WTC11 (cell line): ENCODE measurements around the gene CDC23. TPM values are rescaled to one million over a fixed set of nuclear protein-coding genes. Genes with fewer than 3 reads are reported as not detected.

ENCODE experiments used
- ATAC-seq: fragments of 200-7000 bp; cut with Tn5 transposase; 2 replicates; pipeline ENCODE4 v1.10.0; 2021; ENCODE audit warnings: mild to moderate bottlenecking, moderate library complexity
- Bru-seq: library from RNA; stranded (reverse); fragments of 400-500 nt; gene quantifications from one replicate; lab custom pipeline; 2021; lab: Mats Ljungman, UMichigan
- CTCF ChIA-PET: fragments of 300-600 bp; sonication (Branson Sonifier 250); formaldehyde crosslinking; loops from one replicate; lab custom pipeline; 2021; ENCODE audit warnings: antibody characterized with exemption; lab: Charles Lee
- POLR2A ChIA-PET: fragments of 350-600 bp; sonication (Branson Sonifier 250); formaldehyde crosslinking; loops from one replicate; lab custom pipeline; 2021; ENCODE audit warnings: antibody characterized with exemption; lab: Charles Lee
- DNase-seq: peaks from one replicate; pipeline ENCODE4 v3.0.0; 2021; ENCODE audit warnings: low spot score
- H3K27ac Mint-ChIP-seq: 2 replicates; pipeline ENCODE4 v1.8.0; 2021; ENCODE audit warnings: mixed read lengths
- H3K27me3 Mint-ChIP-seq: 2 replicates; pipeline ENCODE4 v1.8.0; 2021; ENCODE audit warnings: low read depth, mild to moderate bottlenecking, moderate library complexity, mixed read lengths
- H3K36me3 Mint-ChIP-seq: 2 replicates; pipeline ENCODE4 v1.8.0; 2021; ENCODE audit warnings: mixed read lengths
- H3K4me1 Mint-ChIP-seq: 2 replicates; pipeline ENCODE4 v1.8.0; 2022; ENCODE audit warnings: mixed read lengths
- H3K4me3 Mint-ChIP-seq: 2 replicates; pipeline ENCODE4 v1.8.0; 2021; ENCODE audit warnings: mild to moderate bottlenecking, moderate library complexity, mixed read lengths
- H3K9me3 Mint-ChIP-seq: 2 replicates; pipeline ENCODE4 v1.8.0; 2021; ENCODE audit warnings: mixed read lengths
- CREM ChIP-seq: sonication (generic); formaldehyde crosslinking; IDR thresholded peaks from 2 replicates; pipeline ENCODE4 v1.8.1; 2022; ENCODE audit warnings: mild to moderate bottlenecking, missing genetic modification reagents, moderate library complexity
- ETV6 ChIP-seq: sonication (generic); formaldehyde crosslinking; IDR thresholded peaks from 2 replicates; pipeline ENCODE4 v1.8.1; 2022; ENCODE audit warnings: mild to moderate bottlenecking, missing genetic modification reagents
- FOXK1 ChIP-seq: sonication (generic); formaldehyde crosslinking; IDR thresholded peaks from 2 replicates; pipeline ENCODE4 v1.8.0; 2022; ENCODE audit warnings: mild to moderate bottlenecking, moderate library complexity, missing genetic modification reagents
- GABPB1 ChIP-seq: sonication (generic); formaldehyde crosslinking; IDR thresholded peaks from 2 replicates; pipeline ENCODE4 v1.8.1; 2023; ENCODE audit warnings: mild to moderate bottlenecking, missing genetic modification reagents
- NFYB ChIP-seq: sonication (generic); formaldehyde crosslinking; conservative IDR thresholded peaks from 2 replicates; pipeline ENCODE4 v1.8.0; 2022; ENCODE audit warnings: low read depth, missing genetic modification reagents
- SP1 ChIP-seq: sonication (generic); formaldehyde crosslinking; conservative IDR thresholded peaks from 2 replicates; pipeline ENCODE4 v1.8.1; 2022; ENCODE audit warnings: missing genetic modification reagents
- ZNF232 ChIP-seq: sonication (generic); formaldehyde crosslinking; IDR thresholded peaks from 2 replicates; pipeline ENCODE4 v1.8.0; 2022; ENCODE audit warnings: mild to moderate bottlenecking, missing genetic modification reagents
- ZNF671 ChIP-seq: fragments of 250-450 bp; sonication (Bioruptor Pico); IDR thresholded peaks from 2 replicates; pipeline ENCODE4 v1.8.0; 2021; ENCODE audit warnings: mild to moderate bottlenecking
- long read RNA-seq, 3 experiments: library from RNA in 1 of 3; library from capped mRNA in 1 of 3; library from polyadenylated mRNA in 1 of 3; unstranded in 2 of 3; stranded (forward) in 1 of 3; transcript quantifications; one replicate each; pipeline ENCODE4 v2.0.0, GENCODE V29; 2021
- total RNA-seq: library from RNA; stranded (reverse); gene quantifications from 3 replicates; pipeline ENCODE4 v1.2.3, GENCODE V29; 2021
- TF ChIP-seq, protein P1 (sequence below): sonication (generic); formaldehyde crosslinking; IDR thresholded peaks from 2 replicates; pipeline ENCODE4 v1.8.0; 2022; ENCODE audit warnings: mild to moderate bottlenecking, missing genetic modification reagents
- TF ChIP-seq, protein P2 (sequence below): sonication (generic); formaldehyde crosslinking; IDR thresholded peaks from 2 replicates; pipeline ENCODE4 v1.8.1; 2022; ENCODE audit warnings: low read depth, mild to moderate bottlenecking, moderate library complexity, missing genetic modification reagents, borderline replicate concordance
- TF ChIP-seq, protein P3 (sequence below): sonication (generic); formaldehyde crosslinking; IDR thresholded peaks from 2 replicates; pipeline ENCODE4 v1.8.0; 2022; ENCODE audit warnings: missing genetic modification reagents
- TF ChIP-seq, protein P4 (sequence below): sonication (generic); formaldehyde crosslinking; IDR thresholded peaks from 2 replicates; pipeline ENCODE4 v1.8.0; 2023; ENCODE audit warnings: mild to moderate bottlenecking, missing genetic modification reagents
- TF ChIP-seq, protein P5 (sequence below): sonication (generic); formaldehyde crosslinking; IDR thresholded peaks from 2 replicates; pipeline ENCODE4 v1.8.1; 2022; ENCODE audit warnings: mild to moderate bottlenecking, moderate library complexity, missing genetic modification reagents

Gene CDC23, protein sequence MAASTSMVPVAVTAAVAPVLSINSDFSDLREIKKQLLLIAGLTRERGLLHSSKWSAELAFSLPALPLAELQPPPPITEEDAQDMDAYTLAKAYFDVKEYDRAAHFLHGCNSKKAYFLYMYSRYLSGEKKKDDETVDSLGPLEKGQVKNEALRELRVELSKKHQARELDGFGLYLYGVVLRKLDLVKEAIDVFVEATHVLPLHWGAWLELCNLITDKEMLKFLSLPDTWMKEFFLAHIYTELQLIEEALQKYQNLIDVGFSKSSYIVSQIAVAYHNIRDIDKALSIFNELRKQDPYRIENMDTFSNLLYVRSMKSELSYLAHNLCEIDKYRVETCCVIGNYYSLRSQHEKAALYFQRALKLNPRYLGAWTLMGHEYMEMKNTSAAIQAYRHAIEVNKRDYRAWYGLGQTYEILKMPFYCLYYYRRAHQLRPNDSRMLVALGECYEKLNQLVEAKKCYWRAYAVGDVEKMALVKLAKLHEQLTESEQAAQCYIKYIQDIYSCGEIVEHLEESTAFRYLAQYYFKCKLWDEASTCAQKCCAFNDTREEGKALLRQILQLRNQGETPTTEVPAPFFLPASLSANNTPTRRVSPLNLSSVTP
- total RNA-seq: 43.8 to 45.3 TPM (median 44.5 TPM) in 3 replicates
- percentile 80 among the genes with signal in this experiment for Bru-seq, nascent RNA
- long read RNA-seq, experiment 1, transcript CDC23-202 (16 exons, 3,155 nt): major isoform, 234 of 274 reads
- long read RNA-seq, experiment 1, transcript CDC23-201 (3 exons, 1,079 nt): minor isoform, 8 of 274 reads
- long read RNA-seq, experiment 1, partial matches to known transcripts: 7 of 274 reads
- long read RNA-seq, experiment 1, other reads (novel, unspliced or antisense): 23 of 274 reads
- long read RNA-seq, experiment 2, transcript CDC23-202 (16 exons, 3,155 nt): major isoform, 20 of 46 reads
- long read RNA-seq, experiment 2, partial matches to known transcripts: 6 of 46 reads
- long read RNA-seq, experiment 2, other reads (novel, unspliced or antisense): 17 of 46 reads
- long read RNA-seq, experiment 3, transcript CDC23-201 (3 exons, 1,079 nt): minor isoform, 23 of 60 reads
- long read RNA-seq, experiment 3, transcript CDC23-202 (16 exons, 3,155 nt): major isoform, 30 of 60 reads
- long read RNA-seq, experiment 3, partial matches to known transcripts: 0 of 60 reads
- long read RNA-seq, experiment 3, other reads (novel, unspliced or antisense): 7 of 60 reads

DNA sequence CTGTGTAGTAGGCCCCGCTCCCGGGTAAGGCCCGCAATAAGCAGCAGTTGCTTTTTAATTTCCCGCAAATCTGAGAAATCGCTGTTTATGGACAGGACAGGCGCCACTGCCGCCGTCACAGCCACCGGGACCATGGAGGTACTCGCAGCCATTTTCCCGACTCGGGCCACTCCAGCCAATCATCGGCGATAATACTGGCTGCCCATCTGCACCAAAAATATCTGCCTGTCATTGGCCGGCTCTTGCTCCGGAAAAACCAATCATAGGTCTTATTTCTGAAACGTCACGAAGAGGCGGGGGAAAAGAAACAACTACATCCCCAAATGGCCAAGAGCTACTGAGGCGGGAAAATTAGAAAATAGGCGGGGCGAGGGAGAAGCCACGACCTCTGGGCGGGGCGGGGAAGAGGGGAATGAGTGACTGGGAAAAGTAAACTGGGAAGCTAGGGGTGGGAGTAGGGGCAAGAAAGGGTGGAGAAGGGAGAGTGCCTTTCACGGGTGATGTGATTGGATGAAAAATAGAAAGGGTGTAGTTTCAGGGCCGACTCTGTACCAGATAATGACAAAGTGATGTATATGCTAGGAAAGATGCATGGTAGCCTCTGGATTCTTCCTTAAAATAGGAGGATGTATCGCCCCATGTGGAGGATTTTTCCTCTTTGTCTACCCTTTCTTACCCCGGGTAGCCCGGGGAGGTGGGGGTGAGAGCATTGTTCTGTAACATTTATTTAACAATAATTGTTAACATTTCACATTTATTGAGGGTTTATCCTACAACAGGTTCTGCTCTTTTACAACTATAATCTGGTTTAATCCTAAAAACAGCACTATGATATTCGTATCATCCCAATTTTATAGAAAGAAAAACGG is at the start of gene CDC23:
Gene CDC23, minus strand, starts transcription at position 163 of the 869 bp plus-strand sequence. Its CDS starts 11 bp downstream, at position 152.
- DNase-seq (peak; percentile 95), ATAC-seq (peak; percentile 98)
- Mint-ChIP-seq H3K27me3 (no peaks in the 10 kb centered on the region; the same call in none of the 2 replicates), H3K36me3 (peaks cover 9% of the 10 kb centered on the region), H3K4me3 (peak within 1 kb of the TSS; percentile 99), H3K9me3 (no peaks in the 10 kb centered on the region), H3K27ac (peak within 1 kb of the TSS; percentile 99), H3K4me1 (peaks cover 5% of the 10 kb centered on the region; the same call in 1 of the 2 replicates)
- TF ChIP-seq, protein P1, sequence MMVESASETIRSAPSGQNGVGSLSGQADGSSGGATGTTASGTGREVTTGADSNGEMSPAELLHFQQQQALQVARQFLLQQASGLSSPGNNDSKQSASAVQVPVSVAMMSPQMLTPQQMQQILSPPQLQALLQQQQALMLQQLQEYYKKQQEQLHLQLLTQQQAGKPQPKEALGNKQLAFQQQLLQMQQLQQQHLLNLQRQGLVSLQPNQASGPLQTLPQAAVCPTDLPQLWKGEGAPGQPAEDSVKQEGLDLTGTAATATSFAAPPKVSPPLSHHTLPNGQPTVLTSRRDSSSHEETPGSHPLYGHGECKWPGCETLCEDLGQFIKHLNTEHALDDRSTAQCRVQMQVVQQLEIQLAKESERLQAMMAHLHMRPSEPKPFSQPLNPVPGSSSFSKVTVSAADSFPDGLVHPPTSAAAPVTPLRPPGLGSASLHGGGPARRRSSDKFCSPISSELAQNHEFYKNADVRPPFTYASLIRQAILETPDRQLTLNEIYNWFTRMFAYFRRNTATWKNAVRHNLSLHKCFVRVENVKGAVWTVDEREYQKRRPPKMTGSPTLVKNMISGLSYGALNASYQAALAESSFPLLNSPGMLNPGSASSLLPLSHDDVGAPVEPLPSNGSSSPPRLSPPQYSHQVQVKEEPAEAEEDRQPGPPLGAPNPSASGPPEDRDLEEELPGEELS (CRISPR knock-in tag): 0 out of 2 replicates have a peak, but pooled peaks have one; percentile 62
- TF ChIP-seq ZNF232 (CRISPR knock-in tag): 0 out of 2 replicates have a peak, but pooled peaks have one; percentile 7
- TF ChIP-seq ETV6: peak; percentile 63; the same call in 1 of the 2 replicates
- TF ChIP-seq GABPB1: peak; percentile 39; the same call in 1 of the 2 replicates
- TF ChIP-seq, protein P2, sequence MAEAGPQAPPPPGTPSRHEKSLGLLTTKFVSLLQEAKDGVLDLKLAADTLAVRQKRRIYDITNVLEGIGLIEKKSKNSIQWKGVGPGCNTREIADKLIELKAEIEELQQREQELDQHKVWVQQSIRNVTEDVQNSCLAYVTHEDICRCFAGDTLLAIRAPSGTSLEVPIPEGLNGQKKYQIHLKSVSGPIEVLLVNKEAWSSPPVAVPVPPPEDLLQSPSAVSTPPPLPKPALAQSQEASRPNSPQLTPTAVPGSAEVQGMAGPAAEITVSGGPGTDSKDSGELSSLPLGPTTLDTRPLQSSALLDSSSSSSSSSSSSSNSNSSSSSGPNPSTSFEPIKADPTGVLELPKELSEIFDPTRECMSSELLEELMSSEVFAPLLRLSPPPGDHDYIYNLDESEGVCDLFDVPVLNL (CRISPR knock-in tag): peak; percentile 82; the same call in 1 of the 2 replicates
- TF ChIP-seq, protein P3, sequence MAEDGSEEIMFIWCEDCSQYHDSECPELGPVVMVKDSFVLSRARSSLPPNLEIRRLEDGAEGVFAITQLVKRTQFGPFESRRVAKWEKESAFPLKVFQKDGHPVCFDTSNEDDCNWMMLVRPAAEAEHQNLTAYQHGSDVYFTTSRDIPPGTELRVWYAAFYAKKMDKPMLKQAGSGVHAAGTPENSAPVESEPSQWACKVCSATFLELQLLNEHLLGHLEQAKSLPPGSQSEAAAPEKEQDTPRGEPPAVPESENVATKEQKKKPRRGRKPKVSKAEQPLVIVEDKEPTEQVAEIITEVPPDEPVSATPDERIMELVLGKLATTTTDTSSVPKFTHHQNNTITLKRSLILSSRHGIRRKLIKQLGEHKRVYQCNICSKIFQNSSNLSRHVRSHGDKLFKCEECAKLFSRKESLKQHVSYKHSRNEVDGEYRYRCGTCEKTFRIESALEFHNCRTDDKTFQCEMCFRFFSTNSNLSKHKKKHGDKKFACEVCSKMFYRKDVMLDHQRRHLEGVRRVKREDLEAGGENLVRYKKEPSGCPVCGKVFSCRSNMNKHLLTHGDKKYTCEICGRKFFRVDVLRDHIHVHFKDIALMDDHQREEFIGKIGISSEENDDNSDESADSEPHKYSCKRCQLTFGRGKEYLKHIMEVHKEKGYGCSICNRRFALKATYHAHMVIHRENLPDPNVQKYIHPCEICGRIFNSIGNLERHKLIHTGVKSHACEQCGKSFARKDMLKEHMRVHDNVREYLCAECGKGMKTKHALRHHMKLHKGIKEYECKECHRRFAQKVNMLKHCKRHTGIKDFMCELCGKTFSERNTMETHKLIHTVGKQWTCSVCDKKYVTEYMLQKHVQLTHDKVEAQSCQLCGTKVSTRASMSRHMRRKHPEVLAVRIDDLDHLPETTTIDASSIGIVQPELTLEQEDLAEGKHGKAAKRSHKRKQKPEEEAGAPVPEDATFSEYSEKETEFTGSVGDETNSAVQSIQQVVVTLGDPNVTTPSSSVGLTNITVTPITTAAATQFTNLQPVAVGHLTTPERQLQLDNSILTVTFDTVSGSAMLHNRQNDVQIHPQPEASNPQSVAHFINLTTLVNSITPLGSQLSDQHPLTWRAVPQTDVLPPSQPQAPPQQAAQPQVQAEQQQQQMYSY: no peak
- TF ChIP-seq, protein P4, sequence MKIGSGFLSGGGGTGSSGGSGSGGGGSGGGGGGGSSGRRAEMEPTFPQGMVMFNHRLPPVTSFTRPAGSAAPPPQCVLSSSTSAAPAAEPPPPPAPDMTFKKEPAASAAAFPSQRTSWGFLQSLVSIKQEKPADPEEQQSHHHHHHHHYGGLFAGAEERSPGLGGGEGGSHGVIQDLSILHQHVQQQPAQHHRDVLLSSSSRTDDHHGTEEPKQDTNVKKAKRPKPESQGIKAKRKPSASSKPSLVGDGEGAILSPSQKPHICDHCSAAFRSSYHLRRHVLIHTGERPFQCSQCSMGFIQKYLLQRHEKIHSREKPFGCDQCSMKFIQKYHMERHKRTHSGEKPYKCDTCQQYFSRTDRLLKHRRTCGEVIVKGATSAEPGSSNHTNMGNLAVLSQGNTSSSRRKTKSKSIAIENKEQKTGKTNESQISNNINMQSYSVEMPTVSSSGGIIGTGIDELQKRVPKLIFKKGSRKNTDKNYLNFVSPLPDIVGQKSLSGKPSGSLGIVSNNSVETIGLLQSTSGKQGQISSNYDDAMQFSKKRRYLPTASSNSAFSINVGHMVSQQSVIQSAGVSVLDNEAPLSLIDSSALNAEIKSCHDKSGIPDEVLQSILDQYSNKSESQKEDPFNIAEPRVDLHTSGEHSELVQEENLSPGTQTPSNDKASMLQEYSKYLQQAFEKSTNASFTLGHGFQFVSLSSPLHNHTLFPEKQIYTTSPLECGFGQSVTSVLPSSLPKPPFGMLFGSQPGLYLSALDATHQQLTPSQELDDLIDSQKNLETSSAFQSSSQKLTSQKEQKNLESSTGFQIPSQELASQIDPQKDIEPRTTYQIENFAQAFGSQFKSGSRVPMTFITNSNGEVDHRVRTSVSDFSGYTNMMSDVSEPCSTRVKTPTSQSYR (CRISPR knock-in tag): no peak
- TF ChIP-seq, protein P5, sequence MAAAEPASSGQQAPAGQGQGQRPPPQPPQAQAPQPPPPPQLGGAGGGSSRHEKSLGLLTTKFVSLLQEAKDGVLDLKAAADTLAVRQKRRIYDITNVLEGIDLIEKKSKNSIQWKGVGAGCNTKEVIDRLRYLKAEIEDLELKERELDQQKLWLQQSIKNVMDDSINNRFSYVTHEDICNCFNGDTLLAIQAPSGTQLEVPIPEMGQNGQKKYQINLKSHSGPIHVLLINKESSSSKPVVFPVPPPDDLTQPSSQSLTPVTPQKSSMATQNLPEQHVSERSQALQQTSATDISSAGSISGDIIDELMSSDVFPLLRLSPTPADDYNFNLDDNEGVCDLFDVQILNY (CRISPR knock-in tag): peak; percentile 95
- TF ChIP-seq NFYB (CRISPR knock-in tag): peak; percentile 85
- TF ChIP-seq ZNF671 (CRISPR knock-in tag): no peak
- TF ChIP-seq FOXK1 (CRISPR knock-in tag): peak; percentile 73; the same call in 1 of the 2 replicates
- peak; percentile 80 for TF ChIP-seq SP1 (CRISPR knock-in tag)
- TF ChIP-seq CREM (CRISPR knock-in tag): peak; percentile 84
- ChIA-PET CTCF (interaction anchor here (0.6 to 4.8 kb wide), 10 partner anchors 9 to 291 kb away, joined by 3 to 63 read pairs (median 4); partner anchors contain the start of gene KDM3B), POLR2A (interaction anchor here (0.6 to 2.1 kb wide), 14 partner anchors 10 to 362 kb away, joined by 3 to 12 read pairs (median 3); partner anchors contain the start of genes BRD8, CDC25C, FAM53C and HSPA9)
